ENCODE measurements around the gene PTCD1.

PTCD1 gene

GRCh38 chr7:99451936-99452335 is 13.3 kb upstream of the PTCD1 start:
- H3K4me3 ChIP-seq (ENCODE audit: control insufficient read depth, low read depth, low read length) = no peak overlapping the region
- DNase-seq (ENCODE audit: low read depth) = no peak
- TF ChIP-seq CTCF (IDR thresholded peaks at IDR 0.05; ENCODE audit: control insufficient read depth, insufficient read depth, low read depth, low read length, missing control alignments) = no peak

- no peak overlapping the region for H3K4me3 ChIP-seq (ENCODE audit: control insufficient read depth, low read depth, low read length)
- no peak for DNase-seq (ENCODE audit: low read depth)
- no peak for TF ChIP-seq CTCF (IDR thresholded peaks at IDR 0.05; ENCODE audit: control insufficient read depth, insufficient read depth, low read depth, low read length, missing control alignments)
Observed at GRCh38 chr7:99449326-99449725, 10.7 kb upstream of the PTCD1 start.

GRCh38 chr7:99448855-99449254 is 10.3 kb upstream of the PTCD1 start:
- no peak for TF ChIP-seq CTCF (IDR thresholded peaks at IDR 0.05; ENCODE audit: control insufficient read depth, insufficient read depth, low read depth, low read length, missing control alignments)
- no peak for DNase-seq (ENCODE audit: low read depth)
- no peak overlapping the region for H3K4me3 ChIP-seq (ENCODE audit: control insufficient read depth, low read depth, low read length)

GRCh38 chr7:99447943-99448342 is 9.3 kb upstream of the PTCD1 start:
- TF ChIP-seq CTCF (IDR thresholded peaks at IDR 0.05; ENCODE audit: control insufficient read depth, insufficient read depth, low read depth, low read length, missing control alignments) = no peak
- DNase-seq (ENCODE audit: low read depth) = no peak
- no peak overlapping the region for H3K4me3 ChIP-seq (ENCODE audit: control insufficient read depth, low read depth, low read length)

- H3K4me3 ChIP-seq (ENCODE audit: control insufficient read depth, low read depth, low read length) = no peak overlapping the region
- no peak for DNase-seq (ENCODE audit: low read depth)
- TF ChIP-seq CTCF (IDR thresholded peaks at IDR 0.05; ENCODE audit: control insufficient read depth, insufficient read depth, low read depth, low read length, missing control alignments) = no peak
Observed at GRCh38 chr7:99446096-99446495, 7.5 kb upstream of the PTCD1 start.

- no peak for TF ChIP-seq CTCF (IDR thresholded peaks at IDR 0.05; ENCODE audit: control insufficient read depth, insufficient read depth, low read depth, low read length, missing control alignments)
- DNase-seq (ENCODE audit: low read depth) = peak; percentile 24
- peak overlapping the region; percentile 99 for H3K4me3 ChIP-seq (ENCODE audit: control insufficient read depth, low read depth, low read length)
Observed at GRCh38 chr7:99440195-99440594, 1.6 kb upstream of the PTCD1 start.

Data from AG09309 (cell line).